Tibial nerve (tissue), 4 donors: ENCODE results near the gene TMEM248.

Experiments used
- CTCF ChIP-seq, 5 experiments: fragments of 200-600 bp in 3 of 5; fragments of 450-650 bp in 2 of 5; sonication (generic) in 3 of 5; IDR thresholded peaks; one replicate each; pipeline ENCODE4 v1.5.1; 2016 to 2019; ENCODE audit warnings: antibody characterized with exemption in 5 of 5, mild to moderate bottlenecking in 3 of 5, moderate library complexity in 2 of 5
- EP300 ChIP-seq, 2 donors: sonication (generic); formaldehyde crosslinking; IDR thresholded peaks; one replicate each; pipeline ENCODE4 v1.6.1; 2017; ENCODE audit warnings: antibody characterized with exemption in 2 of 2, mild to moderate bottlenecking in 1 of 2
- POLR2A ChIP-seq, 2 donors: fragments of 450-650 bp; IDR thresholded peaks; one replicate each; pipeline ENCODE4 v1.6.1; 2017; ENCODE audit warnings: antibody characterized with exemption in 2 of 2, mild to moderate bottlenecking in 2 of 2, moderate library complexity in 2 of 2

- TF ChIP-seq EP300 (IDR thresholded peaks at IDR 0.05) (no peak), CTCF (IDR thresholded peaks at IDR 0.05) (no peak), POLR2A (IDR thresholded peaks at IDR 0.05) (no peak)
These were observed 1.7 kb upstream of the TMEM248 start for GRCh38 chr7:66919304-66919703.
